Keratinocyte (primary cell): ENCODE data around the gene MINAR2. TPM values are rescaled to one million over a fixed set of nuclear protein-coding genes. Genes with fewer than 3 reads are reported as not detected.

Source experiments
- DNase-seq: peaks from one replicate; pipeline ENCODE4 v3.0.0-alpha.2; 2011; ENCODE audit warnings: low read depth, missing footprints, low spot score
- FAIRE-seq: peaks from 2 replicates; lab custom pipeline; 2011; peaks lifted over from hg19 to GRCh38; lab: Jason Lieb, UNC
- H2AFZ ChIP-seq: 2 replicates; pipeline ENCODE4 v1.6.0; 2012; ENCODE audit warnings: low read length, control low read depth, inconsistent platforms; ENCODE audit not compliant: control insufficient read depth
- H3K27ac ChIP-seq: 2 replicates; pipeline ENCODE4 v1.5.1; 2011; ENCODE audit warnings: low read length; ENCODE audit not compliant: control insufficient read depth, insufficient read depth
- H3K27me3 ChIP-seq: 3 replicates; pipeline ENCODE4 v1.6.0; 2011; ENCODE audit warnings: low read length; ENCODE audit not compliant: control insufficient read depth, insufficient read depth; ENCODE audit errors: extremely low read depth
- H3K36me3 ChIP-seq, 2 experiments: 2 replicates in 1 of 2; 3 replicates in 1 of 2; pipeline ENCODE4 v1.5.1; 2011; ENCODE audit warnings: low read length in 2 of 2, mild to moderate bottlenecking in 1 of 2; ENCODE audit not compliant: control insufficient read depth in 2 of 2, insufficient read depth in 2 of 2; ENCODE audit errors: extremely low read depth in 1 of 2
- H3K4me1 ChIP-seq: 3 replicates; pipeline ENCODE4 v1.5.1; 2011; ENCODE audit warnings: low read length; ENCODE audit not compliant: control insufficient read depth, insufficient read depth; ENCODE audit errors: extremely low read depth
- H3K4me2 ChIP-seq: 3 replicates; pipeline ENCODE4 v1.6.0; 2011; ENCODE audit warnings: low read depth, low read length; ENCODE audit not compliant: control insufficient read depth, insufficient read depth; ENCODE audit errors: extremely low read depth
- H3K4me3 ChIP-seq, 3 experiments: fragments of 200-600 bp in 1 of 3; sonication (generic) in 1 of 3; 2 replicates in 2 of 3; 3 replicates in 1 of 3; pipeline ENCODE4 v1.5.1; 2011 to 2016; ENCODE audit warnings: low read length in 3 of 3, mild to moderate bottlenecking in 3 of 3, control low read depth in 2 of 3, inconsistent platforms in 1 of 3, low read depth in 1 of 3, mixed read lengths in 1 of 3, mixed run types in 1 of 3, moderate library complexity in 1 of 3; ENCODE audit not compliant: control insufficient read depth in 2 of 3, insufficient read depth in 2 of 3; ENCODE audit errors: extremely low read depth in 1 of 3
- H3K79me2 ChIP-seq: 2 replicates; pipeline ENCODE4 v1.6.0; 2012; ENCODE audit warnings: low read length; ENCODE audit not compliant: control insufficient read depth, insufficient read depth
- H3K9ac ChIP-seq: 3 replicates; pipeline ENCODE4 v1.6.0; 2011; ENCODE audit warnings: low read length; ENCODE audit not compliant: control insufficient read depth, insufficient read depth; ENCODE audit errors: extremely low read depth
- H3K9me1 ChIP-seq: 3 replicates; pipeline ENCODE4 v1.6.0; 2011; ENCODE audit warnings: low read length; ENCODE audit not compliant: control insufficient read depth, insufficient read depth; ENCODE audit errors: extremely low read depth
- H3K9me3 ChIP-seq: 2 replicates; pipeline ENCODE4 v1.5.1; 2012; ENCODE audit warnings: low read depth, low read length; ENCODE audit not compliant: control insufficient read depth
- H4K20me1 ChIP-seq: 3 replicates; pipeline ENCODE4 v1.6.0; 2011; ENCODE audit warnings: low read length; ENCODE audit not compliant: control insufficient read depth, insufficient read depth; ENCODE audit errors: extremely low read depth
- EZH2 ChIP-seq: IDR thresholded peaks from one replicate; pipeline ENCODE4 v1.6.1; 2012; ENCODE audit warnings: inconsistent platforms, mild to moderate bottlenecking, low read length, moderate library complexity
- dilution Hi-C: fragments of 300-500 bp; cut with MboI; formaldehyde crosslinking; loops from one replicate; pipeline ENCODE4 v1.7.0; 2020; ENCODE audit warnings: low sequenced_read_pairs; ENCODE audit not compliant: extremely low pct_ligation_motif_present
- polyA plus RNA-seq, 5 experiments: library from polyadenylated mRNA; depleted of rRNA in 3 of 5; stranded (reverse) in 3 of 5; stranded (forward) in 1 of 5; unstranded in 1 of 5; fragments of >200 nt; gene quantifications; 1 replicate in 1 of 5; 2 replicates in 3 of 5; 3 replicates in 1 of 5; pipeline versions ENCODE4 v1.2.1 to v1.2.3, GENCODE V29; 2011 to 2012; ENCODE audit warnings: missing spikeins in 2 of 5, low read depth in 1 of 5, low replicate concordance in 1 of 5
- TF ChIP-seq, protein P1 (sequence below), 3 experiments: IDR thresholded peaks in 1 of 3; conservative IDR thresholded peaks in 1 of 3; optimal IDR thresholded peaks in 1 of 3; 2 replicates in 2 of 3; 3 replicates in 1 of 3; pipeline versions ENCODE3 to v1.5.1; 2011; ENCODE audit warnings: low read length in 3 of 3, mild to moderate bottlenecking in 3 of 3, moderate library complexity in 2 of 3, control low read depth in 1 of 3, inconsistent platforms in 1 of 3; ENCODE audit not compliant: insufficient read depth in 2 of 3; ENCODE audit errors: extremely low read depth in 1 of 3

Gene MINAR2
- polyA plus RNA-seq, 1 donor (not counting 4 experiments of a cell fraction or from before 2014, with no cell fraction given): not detected

DNA sequence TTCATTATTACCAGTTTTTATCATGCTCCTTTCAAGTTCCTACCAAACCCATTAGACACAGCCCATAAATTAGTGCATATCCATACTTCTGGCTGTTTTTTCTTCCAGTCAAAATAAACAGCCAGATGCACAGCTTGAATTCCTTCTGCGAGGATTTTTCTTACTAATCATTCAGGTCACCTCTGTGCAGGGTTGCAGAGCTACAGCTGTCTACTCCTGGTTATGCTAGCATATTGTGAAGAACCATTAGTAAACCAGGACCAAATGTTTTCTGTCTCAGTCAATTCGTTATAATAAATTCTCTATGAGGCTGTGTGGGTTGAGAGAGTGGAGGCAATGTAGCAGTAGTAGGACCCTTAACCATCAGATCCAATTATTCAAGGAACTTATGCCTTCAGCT, 8.1 kb upstream of the MINAR2 start:
- no peak for DNase-seq
- H2AFZ ChIP-seq: no peak overlapping the region
- no peak for FAIRE-seq
- TF ChIP-seq, protein P1, sequence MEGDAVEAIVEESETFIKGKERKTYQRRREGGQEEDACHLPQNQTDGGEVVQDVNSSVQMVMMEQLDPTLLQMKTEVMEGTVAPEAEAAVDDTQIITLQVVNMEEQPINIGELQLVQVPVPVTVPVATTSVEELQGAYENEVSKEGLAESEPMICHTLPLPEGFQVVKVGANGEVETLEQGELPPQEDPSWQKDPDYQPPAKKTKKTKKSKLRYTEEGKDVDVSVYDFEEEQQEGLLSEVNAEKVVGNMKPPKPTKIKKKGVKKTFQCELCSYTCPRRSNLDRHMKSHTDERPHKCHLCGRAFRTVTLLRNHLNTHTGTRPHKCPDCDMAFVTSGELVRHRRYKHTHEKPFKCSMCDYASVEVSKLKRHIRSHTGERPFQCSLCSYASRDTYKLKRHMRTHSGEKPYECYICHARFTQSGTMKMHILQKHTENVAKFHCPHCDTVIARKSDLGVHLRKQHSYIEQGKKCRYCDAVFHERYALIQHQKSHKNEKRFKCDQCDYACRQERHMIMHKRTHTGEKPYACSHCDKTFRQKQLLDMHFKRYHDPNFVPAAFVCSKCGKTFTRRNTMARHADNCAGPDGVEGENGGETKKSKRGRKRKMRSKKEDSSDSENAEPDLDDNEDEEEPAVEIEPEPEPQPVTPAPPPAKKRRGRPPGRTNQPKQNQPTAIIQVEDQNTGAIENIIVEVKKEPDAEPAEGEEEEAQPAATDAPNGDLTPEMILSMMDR (optimal IDR thresholded peaks at IDR 0.05 in 1 of 3, IDR thresholded peaks at IDR 0.05 in 1 of 3, conservative IDR thresholded peaks at IDR 0.05 in 1 of 3; ENCODE audit: extremely low read depth in 1 of 3, insufficient read depth in 2 of 3, low read length in 3 of 3): no peak
- H3K36me3 ChIP-seq: no peaks in the 10 kb centered on the region
- no peaks in the 10 kb centered on the region for H4K20me1 ChIP-seq
- H3K4me3 ChIP-seq: no peak overlapping the region
- H3K4me2 ChIP-seq: no peak overlapping the region
- dilution Hi-C loops: no loop called here
- H3K27me3 ChIP-seq: no peaks in the 10 kb centered on the region
- no peak overlapping the region for H3K9ac ChIP-seq
- no peak overlapping the region for H3K27ac ChIP-seq
- H3K9me3 ChIP-seq: no peaks in the 10 kb centered on the region
- no peaks in the 10 kb centered on the region for H3K9me1 ChIP-seq
- H3K4me1 ChIP-seq: no peaks in the 10 kb centered on the region
- H3K79me2 ChIP-seq: no peaks in the 10 kb centered on the region

DNA sequence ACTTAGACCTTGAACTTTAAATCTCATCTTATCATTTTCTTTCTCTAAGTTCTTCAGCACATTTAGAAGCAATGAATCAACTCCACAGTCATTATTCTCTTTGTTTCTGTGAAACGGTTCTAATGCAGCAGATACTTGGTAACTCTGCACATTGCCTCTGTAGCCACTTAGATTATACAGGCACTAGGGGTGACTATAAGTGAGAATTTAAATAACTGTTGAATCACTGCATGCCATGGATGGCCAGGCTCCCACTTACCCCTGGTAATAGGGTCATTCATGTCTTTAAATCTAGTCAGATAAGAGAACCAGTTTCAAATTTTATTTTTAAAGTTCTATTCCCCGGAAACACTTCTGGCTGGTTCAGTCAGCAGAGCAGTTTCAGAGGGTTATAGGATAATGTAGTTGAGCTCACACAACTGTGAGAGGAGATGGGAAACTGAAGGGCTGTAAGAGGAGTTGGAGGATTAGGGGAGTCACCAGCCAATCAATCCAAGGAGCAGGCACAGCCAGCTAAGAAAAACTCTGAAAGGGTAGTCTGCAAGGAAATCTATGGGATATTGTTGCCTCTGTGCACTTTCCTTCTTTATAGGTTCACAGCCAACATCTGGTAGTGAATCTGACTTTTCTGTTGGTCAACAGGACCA, 4.2 kb upstream of the MINAR2 start:
- Histone ChIP-seq H3K9me1 (no peaks in the 10 kb centered on the region), H4K20me1 (no peaks in the 10 kb centered on the region), H3K27me3 (no peaks in the 10 kb centered on the region), H3K27ac (no peak overlapping the region), H3K36me3 (no peaks in the 10 kb centered on the region), H3K4me1 (no peaks in the 10 kb centered on the region), H2AFZ (no peak overlapping the region), H3K9me3 (no peaks in the 10 kb centered on the region), H3K4me2 (no peak overlapping the region), H3K79me2 (no peaks in the 10 kb centered on the region), H3K9ac (no peak overlapping the region), H3K4me3 (no peak overlapping the region)
- FAIRE-seq: no peak
- dilution Hi-C loops: no loop called here
- TF ChIP-seq, protein P1 (optimal IDR thresholded peaks at IDR 0.05 in 1 of 3, IDR thresholded peaks at IDR 0.05 in 1 of 3, conservative IDR thresholded peaks at IDR 0.05 in 1 of 3; ENCODE audit: extremely low read depth in 1 of 3, insufficient read depth in 2 of 3, low read length in 3 of 3): no peak
- no peak for TF ChIP-seq EZH2
- DNase-seq: no peak
